Fibroblast of the conjunctiva (primary cell): ENCODE results near the gene BCL6.

Source experiments
- DNase-seq: peaks from one replicate; pipeline ENCODE4 v3.0.0-alpha.2; 2010; ENCODE audit warnings: low read depth

The BCL6 gene

GRCh38 chr3:187745201-187746058 is at the start of gene BCL6:
BCL6 (minus strand) TSS chr3:187745468; CDS start chr3:187733693, 11,775 bp downstream.
- DNase-seq, result peak; percentile 96

GRCh38 chr3:187794731-187795130 is 49.5 kb upstream of the BCL6 start:
- no peak for DNase-seq

- no peak for DNase-seq
Measured at GRCh38 chr3:187793618-187794017, 48.4 kb upstream of the BCL6 start.

- no peak for DNase-seq
Measured at GRCh38 chr3:187792521-187792920, 47.3 kb upstream of the BCL6 start.

GRCh38 chr3:187789872-187790271 is 44.6 kb upstream of the BCL6 start:
- DNase-seq, result no peak

GRCh38 chr3:187788984-187789857 is 44.0 kb upstream of the BCL6 start:
- no peak for DNase-seq

GRCh38 chr3:187783098-187783497 is 37.8 kb upstream of the BCL6 start:
- DNase-seq, result peak; percentile 16

- DNase-seq, result no peak
Measured at GRCh38 chr3:187782006-187782405, 36.7 kb upstream of the BCL6 start.

- DNase-seq, result no peak
Measured at GRCh38 chr3:187781001-187781400, 35.7 kb upstream of the BCL6 start.

GRCh38 chr3:187778726-187779125 is 33.5 kb upstream of the BCL6 start:
- DNase-seq, result no peak

- DNase-seq, result no peak
Measured at GRCh38 chr3:187777331-187777941, 32.2 kb upstream of the BCL6 start.

- DNase-seq, result no peak
Measured at GRCh38 chr3:187775549-187775948, 30.3 kb upstream of the BCL6 start.

GRCh38 chr3:187774185-187774789 is 29.0 kb upstream of the BCL6 start:
- no peak for DNase-seq

GRCh38 chr3:187773233-187774184 is 28.2 kb upstream of the BCL6 start:
- DNase-seq, result no peak

- DNase-seq, result no peak
Measured at GRCh38 chr3:187770224-187770623, 25.0 kb upstream of the BCL6 start.

- no peak for DNase-seq
Measured at GRCh38 chr3:187769771-187770170, 24.5 kb upstream of the BCL6 start.

GRCh38 chr3:187767266-187768012 is 22.2 kb upstream of the BCL6 start:
- no peak for DNase-seq

GRCh38 chr3:187765342-187765741 is 20.1 kb upstream of the BCL6 start:
- no peak for DNase-seq

GRCh38 chr3:187763850-187764648 is 18.8 kb upstream of the BCL6 start:
- no peak for DNase-seq
